Brain pericyte (primary cell): ENCODE data around the gene ANKRD27.
A peak's percentile ranks its signal among the peaks of the same experiment; 100 is the strongest.
"Not testable (repeated sequence)": the region's sequence is repeated elsewhere in the genome, so short reads cannot be mapped to it uniquely, and the experiment has no call there.

ENCODE experiments used
- DNase-seq: peaks from one replicate; pipeline ENCODE4 v3.0.0-alpha.2; 2012; ENCODE audit warnings: low read depth, low spot score

ANKRD27 gene

GRCh38 chr19:32674931-32675719, at the start of gene ANKRD27:
Gene ANKRD27, minus strand, starts transcription at chr19:32675180. Its CDS starts 16,165 bp downstream, at chr19:32659015.
- peak; percentile 92 for DNase-seq

DNA sequence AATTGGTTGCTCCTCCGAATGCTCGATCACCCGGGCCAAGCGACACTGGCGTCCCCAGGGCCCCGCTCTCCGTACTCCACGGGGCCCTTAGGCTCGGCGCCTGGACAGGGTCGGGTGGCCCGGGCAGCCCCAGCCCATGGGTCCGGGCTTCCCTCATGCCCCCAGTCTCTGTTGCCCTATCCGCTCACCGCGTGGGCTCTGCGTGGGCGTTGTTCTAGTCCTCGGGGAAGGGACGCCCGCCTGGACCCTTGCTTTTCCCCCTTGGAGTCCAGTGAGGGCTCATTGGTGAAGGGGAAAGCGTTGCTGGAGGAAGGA, 45.9 kb upstream of the ANKRD27 start:
- no peak for DNase-seq

DNA sequence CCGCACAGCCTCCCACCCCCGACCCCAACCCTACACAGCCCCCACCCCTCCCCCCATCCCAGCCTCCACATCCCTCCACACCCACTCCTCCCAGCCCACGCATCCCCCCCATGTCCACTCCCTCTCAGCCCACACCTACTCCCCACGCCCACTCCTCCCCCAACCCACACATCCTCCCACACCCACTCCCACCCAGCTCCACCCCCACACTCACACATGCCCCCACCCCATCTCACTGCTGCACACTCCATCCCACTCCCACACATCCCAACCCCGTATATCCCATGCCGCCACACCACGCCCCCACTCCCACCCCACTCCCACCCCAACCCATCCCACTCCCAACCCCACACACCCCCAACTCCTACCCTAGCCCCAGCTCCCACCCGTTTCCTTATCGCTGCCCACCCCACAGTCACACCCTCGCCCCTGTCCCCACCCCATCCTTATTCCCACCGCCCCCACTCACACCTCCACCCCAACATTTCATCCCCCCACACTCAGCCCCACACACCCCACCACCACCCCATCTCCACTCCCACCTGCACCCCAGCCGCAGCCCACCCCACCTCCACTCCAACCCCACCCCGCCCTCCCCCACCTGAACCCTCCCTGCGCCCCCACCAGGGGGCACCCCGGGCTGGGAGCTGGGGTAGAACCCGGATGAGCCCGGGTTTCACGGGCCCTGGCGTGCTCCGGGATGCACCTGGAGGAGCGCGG, 45.4 kb upstream of the ANKRD27 start:
- DNase-seq, result no peak

DNA sequence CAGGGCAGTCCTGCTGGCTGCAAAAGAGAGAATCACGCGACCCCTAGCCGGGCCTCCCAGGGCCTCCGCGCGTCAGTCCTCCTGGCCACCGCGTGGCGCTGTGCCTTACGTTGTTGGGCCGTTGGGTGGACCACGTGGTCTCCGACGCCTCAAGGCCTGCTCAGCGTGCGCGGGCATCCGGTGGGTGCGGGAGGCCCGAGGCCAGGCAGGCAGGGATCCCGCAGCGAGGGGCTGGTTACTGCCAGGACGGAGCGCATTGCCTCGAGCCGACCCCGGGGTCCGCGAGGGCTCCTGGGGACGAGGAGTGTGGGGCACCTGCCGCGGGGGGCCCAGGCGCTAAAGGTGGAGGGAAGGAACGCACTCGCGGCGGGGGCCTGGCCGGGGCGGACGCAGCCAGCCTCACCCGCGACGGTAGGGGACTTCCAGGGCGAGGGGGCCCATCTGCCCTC, 44.7 kb upstream of the ANKRD27 start, which contains the start of gene TDRD12:
Gene TDRD12, plus strand, starts transcription at position 157 of the 449 bp plus-strand sequence. CDS start 306 bp downstream, outside the sequence.
- no peak for DNase-seq

- no peak for DNase-seq
Observed at GRCh38 chr19:32718286-32718685, 43.3 kb upstream of the ANKRD27 start.

DNA sequence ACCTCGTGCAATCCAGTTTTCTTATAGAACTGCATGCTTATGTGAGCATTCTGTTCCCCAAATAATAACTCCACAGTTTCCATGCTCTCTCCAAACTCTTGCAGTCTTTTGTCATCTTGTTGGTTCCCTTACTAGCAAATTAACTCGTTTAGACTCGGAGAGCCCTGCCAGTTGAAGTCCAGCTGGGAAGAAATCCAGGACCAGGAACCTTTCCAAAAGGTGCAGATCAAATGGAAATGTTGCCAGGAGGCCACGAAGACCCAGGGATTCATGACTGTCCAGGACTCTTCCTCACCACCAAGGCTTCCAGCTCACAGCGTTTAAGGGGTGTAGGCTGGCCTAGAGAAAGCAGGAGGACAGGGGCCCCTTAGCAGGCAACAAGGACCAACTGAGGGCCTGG, 42.5 kb upstream of the ANKRD27 start:
- no peak for DNase-seq

GRCh38 chr19:32716203-32716602, 41.2 kb upstream of the ANKRD27 start:
- DNase-seq, result not testable (repeated sequence)

- no peak for DNase-seq
Observed at GRCh38 chr19:32711747-32712146, 36.8 kb upstream of the ANKRD27 start.

DNA sequence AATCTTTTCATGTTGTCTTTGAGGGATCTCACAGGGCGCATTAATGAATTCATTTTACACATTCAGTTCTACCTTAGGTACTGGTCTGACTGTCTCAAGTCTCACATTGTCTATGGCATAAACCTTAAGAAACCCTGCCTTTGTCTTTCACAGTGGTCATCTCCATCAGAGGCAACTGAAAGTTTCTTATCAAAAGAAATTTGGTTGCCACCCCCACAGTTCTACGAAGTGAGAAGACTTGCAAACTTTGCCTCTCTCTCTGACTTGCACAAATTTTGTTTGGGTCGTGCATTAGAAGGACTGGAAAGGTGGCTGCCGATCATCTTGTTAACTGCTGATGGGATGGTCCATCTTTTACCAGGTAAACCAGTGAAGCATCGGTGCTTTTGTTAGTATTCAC, 34.1 kb upstream of the ANKRD27 start:
- DNase-seq, result no peak

DNA sequence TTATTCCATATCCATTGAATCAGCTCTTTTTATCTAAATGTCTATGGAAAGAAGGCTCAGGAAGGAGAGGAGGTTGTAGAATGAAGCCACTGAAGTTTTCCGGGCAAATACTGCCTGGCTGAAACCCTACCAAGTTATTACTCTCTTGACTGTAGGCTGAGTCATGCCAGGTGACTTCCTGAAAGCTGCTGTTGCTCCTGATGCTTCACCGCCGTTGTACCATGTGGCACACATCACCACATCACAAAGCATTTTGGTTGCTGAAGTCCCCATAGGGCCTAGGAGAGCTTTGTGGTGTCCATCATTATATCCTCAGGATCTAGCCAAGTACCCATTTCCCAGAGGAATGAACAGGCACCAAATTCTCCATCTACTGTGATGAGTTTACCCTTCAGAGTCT, 33.5 kb upstream of the ANKRD27 start:
- DNase-seq, result no peak

DNA sequence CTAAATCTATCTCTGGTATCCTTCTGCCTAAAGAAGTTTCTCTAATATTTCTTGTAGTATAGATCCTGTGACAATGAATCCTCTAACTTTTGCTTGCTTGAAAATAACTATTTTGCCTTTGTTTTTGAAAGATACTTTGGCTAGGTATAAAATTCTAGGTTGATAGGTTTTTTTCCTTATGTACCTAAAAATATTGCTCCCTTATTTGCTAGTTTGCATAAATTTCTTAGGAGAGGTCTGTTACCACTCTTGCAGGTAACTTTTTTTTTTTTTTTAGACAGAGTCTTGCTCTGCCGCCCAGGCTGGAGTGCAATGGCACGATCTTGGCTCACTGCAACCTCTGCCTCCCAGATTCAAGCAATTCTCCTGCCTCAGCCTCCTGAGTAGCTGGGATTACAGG, 29.0 kb upstream of the ANKRD27 start:
- not testable (repeated sequence) for DNase-seq

DNA sequence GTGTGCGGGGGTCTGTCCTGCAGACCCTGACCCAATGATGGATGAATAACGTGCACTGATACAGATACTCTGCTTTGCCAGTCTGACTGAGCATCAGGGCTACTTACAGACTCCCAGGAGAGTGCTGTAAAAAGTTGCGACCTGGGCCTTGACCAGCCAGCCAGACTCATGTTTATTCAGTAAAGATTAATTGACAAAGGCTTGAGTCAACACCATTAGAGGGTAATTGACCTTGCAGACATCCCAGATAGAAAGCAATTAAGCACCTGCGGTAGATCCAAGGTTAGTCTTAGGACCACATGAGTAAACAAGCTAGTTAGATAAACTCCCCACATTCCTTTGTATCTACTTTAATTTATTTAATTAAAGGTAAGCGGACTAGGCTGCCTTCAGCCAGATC, 27.0 kb upstream of the ANKRD27 start:
- DNase-seq, result no peak

- DNase-seq, result not testable (repeated sequence)
Observed at GRCh38 chr19:32700129-32700528, 25.1 kb upstream of the ANKRD27 start.

DNA sequence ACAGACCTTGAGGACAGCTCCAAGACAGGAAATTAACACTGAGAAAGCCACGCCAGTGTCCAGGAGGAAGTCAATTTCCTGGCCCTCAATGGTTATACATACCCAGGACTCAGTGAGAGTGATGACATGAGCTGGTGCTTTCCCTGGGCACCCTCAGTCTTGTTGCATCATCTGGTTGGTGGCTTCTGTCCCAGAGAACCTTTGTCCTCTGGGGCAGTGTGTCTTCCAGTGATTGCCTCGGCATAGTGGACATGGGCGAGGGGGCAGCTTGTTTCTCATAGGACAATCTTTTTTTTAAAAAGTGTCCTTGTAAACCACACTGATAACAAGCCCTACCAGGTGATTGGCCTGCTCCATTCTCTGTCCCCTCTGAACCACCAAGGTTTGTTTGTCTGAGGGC, 21.8 kb upstream of the ANKRD27 start:
- DNase-seq, result not testable (repeated sequence)

GRCh38 chr19:32695506-32695905, 20.5 kb upstream of the ANKRD27 start:
- DNase-seq, result not testable (repeated sequence)

DNA sequence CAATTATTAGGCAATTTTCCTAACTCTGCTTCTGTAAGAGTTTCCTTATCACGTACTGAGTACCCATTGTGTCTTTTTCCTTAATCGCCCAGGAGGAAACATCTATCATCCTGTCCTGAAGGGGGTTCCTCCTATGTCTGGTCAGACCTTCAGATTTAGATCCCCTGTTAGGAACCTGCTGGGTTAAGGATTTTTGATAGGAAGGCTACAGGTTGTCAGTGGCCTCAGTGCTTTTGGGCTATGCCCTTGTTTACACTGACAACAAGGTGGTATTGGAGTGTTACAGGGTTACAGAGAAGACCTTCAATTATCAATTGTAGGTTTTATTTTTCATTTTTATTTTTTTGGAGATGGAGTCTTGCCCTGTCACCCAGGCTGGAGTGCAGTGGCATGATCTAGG, 19.9 kb upstream of the ANKRD27 start:
- DNase-seq, result not testable (repeated sequence)

- DNase-seq, result not testable (repeated sequence)
Observed at GRCh38 chr19:32694316-32694715, 19.3 kb upstream of the ANKRD27 start.

GRCh38 chr19:32693151-32694108, 18.4 kb upstream of the ANKRD27 start:
- DNase-seq, result not testable (repeated sequence)

GRCh38 chr19:32692727-32693061, 17.7 kb upstream of the ANKRD27 start:
- DNase-seq, result no peak

DNA sequence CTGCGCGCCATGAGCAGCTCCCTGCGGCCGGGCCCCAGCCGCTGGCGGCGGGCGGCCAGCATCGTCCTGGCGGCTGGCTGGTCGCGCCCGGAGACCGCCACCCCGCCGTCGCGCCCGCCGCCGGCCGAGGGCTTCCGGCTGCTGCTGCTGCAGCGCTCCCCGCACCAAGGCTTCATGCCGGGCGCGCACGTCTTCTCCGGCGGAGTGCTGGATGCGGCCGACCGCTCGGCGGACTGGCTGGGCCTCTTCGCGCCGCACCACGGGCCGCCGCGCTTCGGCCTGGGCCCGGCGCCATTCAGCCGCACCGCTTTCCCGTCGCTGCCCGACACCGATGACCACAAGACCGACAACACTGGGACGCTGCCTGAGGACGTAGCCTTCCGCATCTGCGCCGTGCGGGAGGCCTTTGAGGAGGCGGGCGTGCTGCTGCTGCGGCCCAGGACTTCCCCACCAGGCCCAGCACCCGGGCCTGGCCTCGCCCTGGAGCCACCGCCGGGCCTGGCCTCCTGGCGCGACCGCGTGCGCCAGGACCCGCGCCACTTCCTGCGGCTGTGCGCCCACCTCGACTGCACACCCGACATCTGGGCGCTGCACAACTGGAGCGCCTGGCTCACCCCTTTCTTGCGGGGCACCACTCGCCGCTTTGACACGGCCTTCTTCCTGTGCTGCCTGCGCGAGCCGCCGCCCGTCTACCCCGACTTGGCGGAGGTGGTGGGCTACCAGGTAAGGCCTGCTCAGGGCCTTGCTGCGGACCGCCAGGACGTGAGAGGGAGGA, 17.2 kb upstream of the ANKRD27 start:
- no peak for DNase-seq
